Measurements from ENCODE around the gene BCKDK. TPM values are rescaled to one million over a fixed set of nuclear protein-coding genes. Genes with fewer than 3 reads are reported as not detected.

The BCKDK gene
- total RNA-seq, 1 experiment from 2014 or later, result 57.0 TPM

DNA sequence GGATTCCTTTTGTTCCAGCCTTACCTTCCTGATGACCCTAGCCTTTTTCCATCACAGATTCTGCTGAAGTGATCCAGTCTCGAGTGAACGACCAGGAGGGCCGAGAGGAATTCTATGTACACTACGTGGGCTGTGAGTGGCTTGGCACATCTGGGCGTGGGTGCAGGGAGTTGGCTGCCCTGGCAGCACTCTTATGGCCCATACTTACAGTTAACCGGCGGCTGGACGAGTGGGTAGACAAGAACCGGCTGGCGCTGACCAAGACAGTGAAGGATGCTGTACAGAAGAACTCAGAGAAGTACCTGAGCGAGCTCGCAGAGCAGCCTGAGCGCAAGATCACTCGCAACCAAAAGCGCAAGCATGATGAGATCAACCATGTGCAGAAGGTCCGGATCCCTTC lies 11.9 kb downstream of the BCKDK start:
- Histone ChIP-seq H3K27ac (ENCODE audit: insufficient read length, low read depth, low read length) (no peak overlapping the region), H3K79me2 (ENCODE audit: insufficient read depth, low read length) (peaks cover 5% of the 10 kb centered on the region; the same call in 1 of the 2 replicates), H2BK12ac (ENCODE audit: insufficient read length, low read depth, low read length) (no peak overlapping the region), H3K27me3 (ENCODE audit: insufficient read depth, low read length) (no peaks in the 10 kb centered on the region), H2BK120ac (ENCODE audit: low read depth, low read length, poor library complexity, severe bottlenecking) (no peak overlapping the region), H3K14ac (ENCODE audit: insufficient read depth, low read length) (no peak overlapping the region), H3K79me1 (ENCODE audit: insufficient read depth, low read depth, low read length, poor library complexity, severe bottlenecking) (peaks cover 5% of the 10 kb centered on the region), H3K23ac (ENCODE audit: insufficient read length, low read depth, low read length) (no peak overlapping the region), H3K4ac (ENCODE audit: low read depth, low read length) (no peak overlapping the region), H3K4me1 (ENCODE audit: insufficient read depth, low read length) (0 out of 2 replicates have a peak, but pooled peaks cover 2% of the 10 kb centered on the region), H3K9ac (ENCODE audit: extremely low read depth, insufficient read length, low read length) (no peak overlapping the region), H4K91ac (ENCODE audit: insufficient read length, low read depth, low read length) (no peak overlapping the region), H3K56ac (ENCODE audit: insufficient read length, low read depth, low read length) (no peak overlapping the region), H2BK5ac (ENCODE audit: insufficient read length, low read length) (no peak overlapping the region), H3K4me2 (ENCODE audit: insufficient read depth, insufficient read length, low read length) (no peak overlapping the region), H2BK15ac (ENCODE audit: low read depth, low read length) (no peak overlapping the region), H4K8ac (replicated peaks; ENCODE audit: insufficient read length, low read depth, low read length) (no peak overlapping the region), H3K18ac (ENCODE audit: insufficient read length, low read depth, low read length) (no peak overlapping the region), H4K5ac (ENCODE audit: insufficient read length, low read depth, low read length) (no peak overlapping the region), H4K20me1 (ENCODE audit: control insufficient read depth, insufficient read depth, insufficient read length) (no peaks in the 10 kb centered on the region), H2BK20ac (ENCODE audit: low read depth, low read length, poor library complexity, severe bottlenecking) (no peak overlapping the region), H3K23me2 (ENCODE audit: insufficient read length, low read depth, low read length, poor library complexity, severe bottlenecking) (no peaks in the 10 kb centered on the region), H3T11ph (ENCODE audit: low read length) (no peak overlapping the region), H3K9me3 (ENCODE audit: control insufficient read depth, low read depth, low read length) (no peaks in the 10 kb centered on the region), H2AK5ac (ENCODE audit: insufficient read length, low read length) (no peak overlapping the region), H2AFZ (ENCODE audit: low read length) (no peak overlapping the region)
- Mint-ChIP-seq H3K4me3 (no peak overlapping the region; a peak in 2 of 5 replicates), H3K9me3 (no peaks in the 10 kb centered on the region; a peak in 1 of 5 replicates), H3K36me3 (ENCODE audit: insufficient read depth in 1 of 3, low read depth in 3 of 3) (peaks cover 31 to 50% (median 42%) of the 10 kb centered on the region in 3 experiments), H3K27me3 (ENCODE audit: low read depth) (no peaks in the 10 kb centered on the region), H3K4me1 (peaks cover 10 to 11% of the 10 kb centered on the region in 2 experiments), H3K27ac (no peak overlapping the region)
- TF ChIP-seq, protein P1, sequence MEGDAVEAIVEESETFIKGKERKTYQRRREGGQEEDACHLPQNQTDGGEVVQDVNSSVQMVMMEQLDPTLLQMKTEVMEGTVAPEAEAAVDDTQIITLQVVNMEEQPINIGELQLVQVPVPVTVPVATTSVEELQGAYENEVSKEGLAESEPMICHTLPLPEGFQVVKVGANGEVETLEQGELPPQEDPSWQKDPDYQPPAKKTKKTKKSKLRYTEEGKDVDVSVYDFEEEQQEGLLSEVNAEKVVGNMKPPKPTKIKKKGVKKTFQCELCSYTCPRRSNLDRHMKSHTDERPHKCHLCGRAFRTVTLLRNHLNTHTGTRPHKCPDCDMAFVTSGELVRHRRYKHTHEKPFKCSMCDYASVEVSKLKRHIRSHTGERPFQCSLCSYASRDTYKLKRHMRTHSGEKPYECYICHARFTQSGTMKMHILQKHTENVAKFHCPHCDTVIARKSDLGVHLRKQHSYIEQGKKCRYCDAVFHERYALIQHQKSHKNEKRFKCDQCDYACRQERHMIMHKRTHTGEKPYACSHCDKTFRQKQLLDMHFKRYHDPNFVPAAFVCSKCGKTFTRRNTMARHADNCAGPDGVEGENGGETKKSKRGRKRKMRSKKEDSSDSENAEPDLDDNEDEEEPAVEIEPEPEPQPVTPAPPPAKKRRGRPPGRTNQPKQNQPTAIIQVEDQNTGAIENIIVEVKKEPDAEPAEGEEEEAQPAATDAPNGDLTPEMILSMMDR (conservative IDR thresholded peaks at IDR 0.05), result no peak
- DNase-seq, result no peak
- WGBS (ENCODE audit: extremely low coverage, insufficient read length, low lambda C conversion rate), result no CpG with 5 or more reads among the region's 16 CpGs

All from H9 (cell line).